GM18508 (cell line): Measurements from ENCODE around the gene MYOM3.
"Not testable (repeated sequence)": the region's sequence is repeated elsewhere in the genome, so short reads cannot be mapped to it uniquely, and the experiment has no call there.

Source experiments
- ATAC-seq: cut with Tn5 transposase; IDR thresholded peaks from one replicate; pipeline ENCODE4 v1.9.1; 2021; ENCODE audit warnings: moderate number of reproducible peaks; ENCODE audit not compliant: insufficient read depth, unreplicated experiment

Gene MYOM3

DNA sequence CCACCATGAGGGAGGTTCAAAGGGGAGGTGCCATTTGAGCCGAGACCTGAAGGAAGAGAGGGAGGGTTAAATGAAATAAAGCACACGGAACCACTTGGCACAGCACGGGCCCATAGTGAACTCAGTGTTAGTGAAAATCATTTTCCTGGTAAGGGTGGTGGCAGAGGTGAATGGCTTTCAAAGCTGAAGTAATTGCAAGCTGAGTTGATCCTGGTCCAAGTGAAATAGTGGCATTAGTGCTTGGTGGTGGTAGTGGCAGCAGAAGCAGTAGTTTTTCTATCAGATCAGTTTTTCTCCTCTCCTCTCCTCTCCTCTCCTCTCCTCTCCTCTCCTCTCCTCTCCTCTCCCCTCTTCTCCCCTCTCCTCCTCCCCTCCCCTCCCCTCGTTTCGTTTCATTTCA, 101.3 kb downstream of the MYOM3 start:
- ATAC-seq, result no peak

DNA sequence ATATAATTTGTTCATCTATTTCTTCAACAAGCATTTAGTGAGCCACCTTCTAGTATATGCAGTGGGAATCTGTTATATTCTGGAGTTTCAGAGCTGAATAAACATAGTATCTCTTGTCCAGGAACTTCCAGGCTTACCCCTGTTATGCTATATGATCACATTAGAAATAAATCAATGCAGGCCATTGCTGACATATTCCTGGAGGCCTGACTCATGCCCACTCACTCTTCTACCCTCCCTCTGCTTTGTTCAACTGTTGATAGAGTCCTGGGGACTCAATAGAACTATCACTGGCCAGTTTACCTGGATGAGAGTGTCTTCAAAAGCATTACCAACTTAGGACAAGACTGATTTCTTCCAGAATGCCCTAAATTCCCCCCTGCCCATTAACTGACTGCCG, 102.5 kb downstream of the MYOM3 start:
- no peak for ATAC-seq

DNA sequence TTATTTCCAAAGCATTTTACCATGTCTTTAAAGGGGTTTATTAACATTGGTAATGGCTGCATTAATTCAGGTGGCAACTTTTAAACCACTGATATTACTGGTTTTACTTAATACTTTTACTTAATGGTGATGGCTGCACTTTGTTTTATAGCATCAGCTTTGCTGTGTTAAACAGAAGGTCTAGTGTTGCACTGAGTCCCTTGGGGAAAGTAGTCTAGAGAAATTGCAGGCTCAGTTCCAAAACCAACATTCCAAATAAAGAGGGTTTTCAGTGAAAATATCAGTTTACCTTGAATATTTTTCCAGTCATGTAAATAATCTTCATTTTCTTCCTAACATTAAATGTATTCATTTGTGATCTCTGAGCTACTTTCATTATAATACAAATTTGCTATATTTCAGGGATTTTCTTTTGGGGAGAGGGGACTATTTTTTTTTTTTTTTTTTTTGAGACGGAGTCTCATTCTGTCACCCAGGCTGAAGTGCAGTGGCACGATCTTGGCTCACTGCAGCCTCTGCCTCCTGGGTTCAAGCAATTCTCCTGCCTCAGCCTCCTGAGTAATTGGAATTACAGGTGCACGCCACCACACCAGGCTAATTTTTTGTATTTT, 103.3 kb downstream of the MYOM3 start:
- not testable (repeated sequence) for ATAC-seq

DNA sequence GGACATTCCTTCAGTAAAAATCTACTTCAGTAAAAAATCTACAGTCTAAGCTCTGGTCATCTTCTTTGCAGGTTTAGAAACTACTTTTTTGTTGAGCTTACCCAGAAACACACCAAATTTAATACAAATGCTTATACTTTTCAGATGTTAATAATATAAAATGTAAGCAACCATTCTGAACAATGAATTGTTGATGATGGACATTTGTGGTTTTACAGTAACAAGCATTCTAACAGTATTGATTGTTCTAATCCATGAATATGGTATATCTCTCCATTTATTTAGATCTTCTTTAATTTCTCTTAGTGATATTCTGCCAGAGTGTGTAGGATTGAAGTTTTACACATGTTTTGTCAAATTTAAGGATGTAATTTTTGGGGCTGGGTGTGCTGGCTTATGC, 104.9 kb downstream of the MYOM3 start:
- no peak for ATAC-seq
